Measurements from ENCODE around the gene AKAP10. TPM values are rescaled to one million over a fixed set of nuclear protein-coding genes. Genes with fewer than 3 reads are reported as not detected.
A peak's percentile ranks its signal among the peaks of the same experiment; 100 is the strongest.

AKAP10 gene
- total RNA-seq, 2 donors from 2014 or later = 11.9 to 13.2 TPM

DNA sequence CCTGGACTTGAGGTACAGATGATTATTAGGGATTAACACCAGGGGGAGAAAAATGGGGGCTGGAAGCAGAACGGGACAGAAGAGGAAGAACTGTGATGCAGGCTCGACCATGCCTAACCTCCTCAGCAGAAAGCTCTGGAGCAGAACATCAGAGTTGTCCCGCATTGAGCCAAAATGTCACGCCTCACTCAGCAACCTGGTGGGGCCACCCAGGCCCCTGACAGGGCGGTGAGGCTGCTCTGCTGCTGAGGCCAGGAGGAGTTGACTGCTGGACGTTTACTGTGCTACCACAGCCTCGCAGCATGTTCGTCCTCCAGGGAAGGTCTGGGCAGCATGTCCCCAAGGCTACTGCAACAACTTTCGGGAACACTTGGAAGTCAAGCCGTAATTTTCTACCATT is 103.4 kb downstream of the AKAP10 start:
- DNase-seq = no peak
- 79 to 83% methylated on average over 8 to 10 of the region's 10 CpGs for WGBS, 2 donors
- intact Hi-C loops (cut with DNase I) = no loop called here

GRCh38 chr17:19873346-19873745 is 104.3 kb downstream of the AKAP10 start:
- peaks cover 12% of the 10 kb centered on the region for H3K4me1 ChIP-seq
- intact Hi-C loops (cut with DNase I) = no loop called here
- TF ChIP-seq, protein P1, sequence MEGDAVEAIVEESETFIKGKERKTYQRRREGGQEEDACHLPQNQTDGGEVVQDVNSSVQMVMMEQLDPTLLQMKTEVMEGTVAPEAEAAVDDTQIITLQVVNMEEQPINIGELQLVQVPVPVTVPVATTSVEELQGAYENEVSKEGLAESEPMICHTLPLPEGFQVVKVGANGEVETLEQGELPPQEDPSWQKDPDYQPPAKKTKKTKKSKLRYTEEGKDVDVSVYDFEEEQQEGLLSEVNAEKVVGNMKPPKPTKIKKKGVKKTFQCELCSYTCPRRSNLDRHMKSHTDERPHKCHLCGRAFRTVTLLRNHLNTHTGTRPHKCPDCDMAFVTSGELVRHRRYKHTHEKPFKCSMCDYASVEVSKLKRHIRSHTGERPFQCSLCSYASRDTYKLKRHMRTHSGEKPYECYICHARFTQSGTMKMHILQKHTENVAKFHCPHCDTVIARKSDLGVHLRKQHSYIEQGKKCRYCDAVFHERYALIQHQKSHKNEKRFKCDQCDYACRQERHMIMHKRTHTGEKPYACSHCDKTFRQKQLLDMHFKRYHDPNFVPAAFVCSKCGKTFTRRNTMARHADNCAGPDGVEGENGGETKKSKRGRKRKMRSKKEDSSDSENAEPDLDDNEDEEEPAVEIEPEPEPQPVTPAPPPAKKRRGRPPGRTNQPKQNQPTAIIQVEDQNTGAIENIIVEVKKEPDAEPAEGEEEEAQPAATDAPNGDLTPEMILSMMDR (IDR thresholded peaks at IDR 0.05) = no peak
- TF ChIP-seq POLR2A (IDR thresholded peaks at IDR 0.05) = no peak
- H3K27ac ChIP-seq = no peak overlapping the region
- ATAC-seq (no peak), DNase-seq (no peak)
- 83 to 87% methylated on average over 3 of the region's 3 CpGs for WGBS, 2 donors
- no peaks in the 10 kb centered on the region for H3K36me3 ChIP-seq (replicated peaks in 1 of 2; ENCODE audit: insufficient read depth in 1 of 2, low read depth in 2 of 2)
- H3K4me3 ChIP-seq = no peak overlapping the region
- no peaks in the 10 kb centered on the region for H3K9me3 ChIP-seq
- H3K27me3 ChIP-seq = no peaks in the 10 kb centered on the region

More for the DNA sequence above, 103.4 kb downstream of the AKAP10 start:
- Histone ChIP-seq H3K4me3 (no peak overlapping the region), H3K27ac (no peak overlapping the region), H3K27me3 (no peaks in the 10 kb centered on the region), H3K9me3 (no peaks in the 10 kb centered on the region), H3K4me1 (peaks cover 12% of the 10 kb centered on the region), H3K36me3 (replicated peaks in 1 of 2; ENCODE audit: insufficient read depth in 1 of 2, low read depth in 2 of 2) (no peaks in the 10 kb centered on the region)
- TF ChIP-seq, protein P1 (IDR thresholded peaks at IDR 0.05) = no peak
- TF ChIP-seq POLR2A (IDR thresholded peaks at IDR 0.05) = no peak
- no peak for ATAC-seq

- intact Hi-C loops (cut with DNase I) = no loop called here
- peak overlapping the region in 3 of 4 donors; percentile 68 to 86 (median 81) for H3K27ac ChIP-seq
- ATAC-seq = no peak
Observed at GRCh38 chr17:19868079-19868395, 109.6 kb downstream of the AKAP10 start.

GRCh38 chr17:19867329-19868078 is 110.1 kb downstream of the AKAP10 start, which contains the start of gene ULK2:
TSS of gene ULK2 (minus strand) at chr17:19867936. CDS start at chr17:19867417, 519 bp downstream.
- H3K36me3 ChIP-seq (replicated peaks in 1 of 2; ENCODE audit: insufficient read depth in 1 of 2, low read depth in 2 of 2) = no peaks in the 10 kb centered on the region
- peak; percentile 1 to 77 (median 33) for TF ChIP-seq POLR2A (IDR thresholded peaks at IDR 0.05)
- TF ChIP-seq, protein P1 (IDR thresholded peaks at IDR 0.05) = peak in 2 of 7 experiments; percentile 35 to 39
- peaks cover 12% of the 10 kb centered on the region for H3K4me1 ChIP-seq
- DNase-seq = peak; percentile 51 to 71 (median 63)
- H3K4me3 ChIP-seq = peak within 1 kb of the TSS; percentile 12 to 75
- peak within 1 kb of the TSS; percentile 68 to 86 (median 76) for H3K27ac ChIP-seq
- H3K27me3 ChIP-seq = no peaks in the 10 kb centered on the region
- intact Hi-C loops (cut with DNase I) = no loop called here
- ATAC-seq = peak; percentile 83
- no peaks in the 10 kb centered on the region for H3K9me3 ChIP-seq
- WGBS, 2 donors = 0% methylated on average over 85 of the region's 111 CpGs; no CpG with 5 or more reads in 1 of the 2 donors

More at GRCh38 chr17:19868079-19868395, 109.6 kb downstream of the AKAP10 start:
- TF ChIP-seq, protein P1 (IDR thresholded peaks at IDR 0.05) = no peak
- TF ChIP-seq POLR2A (IDR thresholded peaks at IDR 0.05) = peak in 1 of 3 donors; percentile 25
- H3K36me3 ChIP-seq (replicated peaks in 1 of 2; ENCODE audit: insufficient read depth in 1 of 2, low read depth in 2 of 2) = no peaks in the 10 kb centered on the region
- no peaks in the 10 kb centered on the region for H3K9me3 ChIP-seq
- 0 to 39% methylated on average over 1 to 23 of the region's 23 CpGs for WGBS, 2 donors
- H3K4me3 ChIP-seq = peak overlapping the region; percentile 12 to 15
- peaks cover 12% of the 10 kb centered on the region for H3K4me1 ChIP-seq
- DNase-seq = no peak
- no peaks in the 10 kb centered on the region for H3K27me3 ChIP-seq

GRCh38 chr17:19867079-19867328 is 110.6 kb downstream of the AKAP10 start:
- Histone ChIP-seq H3K9me3 (no peaks in the 10 kb centered on the region), H3K27me3 (no peaks in the 10 kb centered on the region), H3K4me3 (peak overlapping the region; percentile 12 to 75), H3K36me3 (replicated peaks in 1 of 2; ENCODE audit: insufficient read depth in 1 of 2, low read depth in 2 of 2) (no peaks in the 10 kb centered on the region), H3K4me1 (peaks cover 12% of the 10 kb centered on the region), H3K27ac (peak overlapping the region; percentile 68 to 86 (median 76))
- DNase-seq (peak; percentile 61 to 78 (median 72)), ATAC-seq (peak; percentile 68)
- TF ChIP-seq, protein P1 (IDR thresholded peaks at IDR 0.05) = peak in 4 of 7 experiments; percentile 31 to 39 (median 32)
- peak; percentile 1 to 61 (median 53) for TF ChIP-seq POLR2A (IDR thresholded peaks at IDR 0.05)
- intact Hi-C loops (cut with DNase I) = no loop called here
- 1% methylated on average over 27 of the region's 27 CpGs; no CpG with 5 or more reads in 1 of the 2 donors for WGBS, 2 donors
